GM19023 (cell line): ENCODE data around the gene SYNPO2L.
"Not testable (repeated sequence)": the region's sequence is repeated elsewhere in the genome, so short reads cannot be mapped to it uniquely, and the experiment has no call there.

Experiments
- ATAC-seq: cut with Tn5 transposase; IDR thresholded peaks from one replicate; pipeline ENCODE4 v1.9.1; 2021; ENCODE audit warnings: mild to moderate bottlenecking, moderate library complexity; ENCODE audit not compliant: unreplicated experiment

Gene SYNPO2L, protein sequence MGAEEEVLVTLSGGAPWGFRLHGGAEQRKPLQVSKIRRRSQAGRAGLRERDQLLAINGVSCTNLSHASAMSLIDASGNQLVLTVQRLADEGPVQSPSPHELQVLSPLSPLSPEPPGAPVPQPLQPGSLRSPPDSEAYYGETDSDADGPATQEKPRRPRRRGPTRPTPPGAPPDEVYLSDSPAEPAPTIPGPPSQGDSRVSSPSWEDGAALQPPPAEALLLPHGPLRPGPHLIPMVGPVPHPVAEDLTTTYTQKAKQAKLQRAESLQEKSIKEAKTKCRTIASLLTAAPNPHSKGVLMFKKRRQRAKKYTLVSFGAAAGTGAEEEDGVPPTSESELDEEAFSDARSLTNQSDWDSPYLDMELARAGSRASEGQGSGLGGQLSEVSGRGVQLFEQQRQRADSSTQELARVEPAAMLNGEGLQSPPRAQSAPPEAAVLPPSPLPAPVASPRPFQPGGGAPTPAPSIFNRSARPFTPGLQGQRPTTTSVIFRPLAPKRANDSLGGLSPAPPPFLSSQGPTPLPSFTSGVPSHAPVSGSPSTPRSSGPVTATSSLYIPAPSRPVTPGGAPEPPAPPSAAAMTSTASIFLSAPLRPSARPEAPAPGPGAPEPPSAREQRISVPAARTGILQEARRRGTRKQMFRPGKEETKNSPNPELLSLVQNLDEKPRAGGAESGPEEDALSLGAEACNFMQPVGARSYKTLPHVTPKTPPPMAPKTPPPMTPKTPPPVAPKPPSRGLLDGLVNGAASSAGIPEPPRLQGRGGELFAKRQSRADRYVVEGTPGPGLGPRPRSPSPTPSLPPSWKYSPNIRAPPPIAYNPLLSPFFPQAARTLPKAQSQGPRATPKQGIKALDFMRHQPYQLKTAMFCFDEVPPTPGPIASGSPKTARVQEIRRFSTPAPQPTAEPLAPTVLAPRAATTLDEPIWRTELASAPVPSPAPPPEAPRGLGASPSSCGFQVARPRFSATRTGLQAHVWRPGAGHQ

GRCh38 chr10:73655990-73656298, at the start of gene SYNPO2L:
SYNPO2L (minus strand) TSS chr10:73656029; CDS start chr10:73655922, 107 bp downstream.
- ATAC-seq: no peak

GRCh38 chr10:73703924-73704323, 48.1 kb upstream of the SYNPO2L start:
- ATAC-seq: not testable (repeated sequence)

DNA sequence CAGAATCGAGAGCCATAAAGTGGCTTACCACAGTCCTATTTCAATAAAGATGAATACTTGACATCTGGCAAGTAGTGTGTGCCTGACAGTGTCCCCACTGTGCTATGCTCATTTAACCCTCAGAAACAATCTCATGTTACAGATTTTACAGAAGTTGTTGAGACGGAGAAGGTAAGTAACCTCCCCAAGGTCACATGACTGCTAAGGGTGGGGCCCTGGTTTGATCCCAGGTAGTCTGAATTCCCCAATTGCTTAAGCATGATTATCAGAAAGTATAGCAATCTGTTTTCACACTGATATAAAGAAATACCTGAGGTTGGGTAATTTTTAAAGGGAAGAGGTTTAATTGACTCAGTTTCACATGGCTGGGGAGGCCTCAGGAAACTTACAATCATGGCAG, 43.0 kb upstream of the SYNPO2L start:
- not testable (repeated sequence) for ATAC-seq

DNA sequence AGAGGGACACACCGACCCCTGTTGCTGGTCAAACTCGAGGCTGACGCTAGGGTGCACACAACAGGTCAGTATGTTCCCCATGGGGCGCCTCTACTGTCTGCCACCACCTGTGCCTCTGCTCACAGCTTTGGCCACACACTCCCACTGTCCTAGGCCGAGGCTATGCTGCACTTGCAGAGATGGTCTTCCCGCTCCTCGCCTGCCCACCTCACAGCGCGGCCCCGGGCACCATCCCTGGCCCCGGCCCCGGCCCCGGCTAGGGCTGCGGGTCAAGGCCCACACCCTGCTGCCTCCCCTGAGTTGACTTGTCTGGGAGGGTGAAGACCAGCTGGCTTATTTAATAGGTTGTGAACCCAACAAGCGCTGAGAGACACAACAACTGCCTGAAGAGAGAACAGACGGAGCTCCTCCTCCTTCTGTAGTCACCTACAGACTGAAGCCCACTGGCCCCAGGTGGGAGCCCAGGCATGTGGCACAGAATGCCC, 41.9 kb upstream of the SYNPO2L start, which contains the start of gene AGAP5:
AGAP5 (minus strand) TSS at position 435 of the 485 bp plus-strand sequence; CDS start at position 81, 354 bp downstream.
- ATAC-seq: not testable (repeated sequence)

GRCh38 chr10:73695302-73695701, 39.5 kb upstream of the SYNPO2L start:
- ATAC-seq: not testable (repeated sequence)

- ATAC-seq: not testable (repeated sequence)
These were observed 34.9 kb upstream of the SYNPO2L start for GRCh38 chr10:73690755-73691154.

DNA sequence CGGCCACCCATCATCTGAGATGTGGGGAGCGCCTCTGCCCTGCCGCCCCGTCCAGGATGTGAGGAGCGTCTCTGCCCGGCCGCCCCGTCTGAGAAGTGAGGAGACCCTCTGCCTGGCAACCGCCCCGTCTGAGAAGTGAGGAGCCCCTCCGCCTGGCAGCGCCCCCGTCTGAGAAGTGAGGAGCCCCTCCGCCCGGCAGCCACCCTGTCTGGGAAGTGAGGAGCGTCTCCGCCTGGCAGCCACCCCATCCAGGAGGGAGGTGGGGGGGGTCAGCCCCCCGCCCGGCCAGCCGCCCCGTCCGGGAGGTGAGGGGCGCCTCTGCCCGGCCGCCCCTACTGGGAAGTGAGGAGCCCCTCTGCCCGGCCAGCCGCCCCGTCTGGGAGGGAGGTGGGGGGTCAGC, 33.8 kb upstream of the SYNPO2L start:
- not testable (repeated sequence) for ATAC-seq

DNA sequence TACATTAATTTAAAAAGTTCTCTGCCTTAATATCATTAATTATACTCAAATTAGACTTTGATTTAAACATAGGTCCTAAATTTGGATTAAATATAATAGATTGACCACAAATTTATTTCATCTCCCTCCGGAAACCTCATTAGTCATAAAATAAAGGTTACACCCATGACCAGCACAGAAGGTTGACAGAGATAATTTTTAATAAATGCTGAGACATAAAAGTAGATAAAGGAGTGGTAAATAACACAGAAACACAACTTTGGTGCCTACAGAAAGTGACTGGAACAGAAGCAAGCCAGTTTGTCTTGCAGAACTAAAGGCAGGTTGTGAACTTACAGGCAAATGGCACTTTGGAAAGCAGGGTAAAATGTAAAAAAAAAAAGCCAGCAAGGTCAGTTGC, 31.8 kb upstream of the SYNPO2L start:
- ATAC-seq: not testable (repeated sequence)

- not testable (repeated sequence) for ATAC-seq
These were observed 18.7 kb upstream of the SYNPO2L start for GRCh38 chr10:73674546-73674945.

DNA sequence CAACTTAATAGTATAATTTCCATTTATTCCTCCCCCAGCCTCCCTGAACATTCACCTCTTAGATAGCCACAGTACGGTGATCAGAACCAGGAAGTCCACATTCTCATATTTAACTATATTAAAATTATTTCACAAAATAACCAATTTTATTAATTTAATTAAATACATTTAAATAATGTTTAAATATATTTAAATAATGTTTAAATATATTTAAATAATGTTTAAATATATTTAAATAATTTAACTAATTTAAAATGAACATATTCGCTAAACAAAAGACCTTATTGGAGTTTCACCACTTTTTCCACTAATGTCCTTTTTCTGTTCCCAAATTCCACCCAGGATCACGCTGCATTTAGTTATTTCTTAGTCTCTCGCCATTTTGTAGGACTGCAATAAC, 12.5 kb upstream of the SYNPO2L start:
- ATAC-seq: not testable (repeated sequence)

- ATAC-seq: not testable (repeated sequence)
These were observed 10.5 kb upstream of the SYNPO2L start for GRCh38 chr10:73666153-73666809.

- not testable (repeated sequence) for ATAC-seq
These were observed 9.8 kb upstream of the SYNPO2L start for GRCh38 chr10:73665581-73665980.

GRCh38 chr10:73664156-73665040, 8.6 kb upstream of the SYNPO2L start:
- ATAC-seq: not testable (repeated sequence)

DNA sequence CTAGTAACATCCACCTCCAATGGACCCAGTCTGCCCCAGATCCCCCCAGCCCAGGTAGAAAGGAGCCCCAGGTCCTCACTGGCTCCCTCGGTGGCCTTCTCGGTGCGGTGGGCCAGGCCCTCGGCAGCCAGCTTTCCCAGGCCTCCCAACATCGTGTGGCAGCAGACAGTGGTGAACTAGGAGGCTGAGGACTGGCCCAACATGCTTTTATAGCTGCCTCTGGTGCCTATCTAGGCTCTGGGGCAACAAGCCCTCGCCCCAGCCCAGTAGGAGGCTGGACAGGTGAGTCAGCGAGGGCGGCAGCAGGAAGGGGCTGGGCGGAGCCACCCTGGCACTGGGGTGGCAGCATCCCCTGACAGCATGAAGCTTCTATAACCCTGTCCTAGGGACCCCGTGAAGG, 7.8 kb upstream of the SYNPO2L start:
- not testable (repeated sequence) for ATAC-seq

GRCh38 chr10:73662705-73663104, 6.9 kb upstream of the SYNPO2L start:
- ATAC-seq: not testable (repeated sequence)

GRCh38 chr10:73655257-73655989, 406 bp downstream of the SYNPO2L start:
- ATAC-seq: no peak

- no peak for ATAC-seq
These were observed 2.1 kb downstream of the SYNPO2L start for GRCh38 chr10:73653701-73654100.

DNA sequence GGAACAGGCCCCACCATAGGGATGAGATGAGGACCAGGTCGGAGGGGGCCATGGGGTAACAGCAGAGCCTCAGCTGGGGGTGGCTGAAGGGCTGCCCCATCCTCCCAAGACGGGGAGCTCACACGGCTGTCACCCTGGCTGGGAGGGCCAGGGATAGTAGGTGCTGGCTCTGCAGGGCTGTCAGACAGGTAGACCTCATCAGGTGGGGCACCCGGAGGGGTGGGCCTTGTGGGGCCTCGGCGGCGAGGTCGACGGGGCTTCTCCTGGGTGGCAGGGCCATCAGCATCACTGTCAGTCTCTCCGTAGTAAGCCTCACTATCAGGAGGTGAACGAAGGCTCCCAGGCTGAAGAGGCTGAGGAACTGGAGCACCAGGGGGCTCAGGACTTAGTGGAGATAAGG, 2.6 kb downstream of the SYNPO2L start:
- no peak for ATAC-seq
